Adipocyte (in vitro differentiated cells): Measurements from ENCODE around the gene DNASE1L3.
A peak's percentile ranks its signal among the peaks of the same experiment; 100 is the strongest.

Source experiments
- DNase-seq: peaks from one replicate; pipeline ENCODE4 v3.0.0-alpha.2; 2015; ENCODE audit warnings: low read depth
- H3K27me3 ChIP-seq: replicated peaks from 2 replicates; pipeline ENCODE4 v1.7.0; 2013; ENCODE audit warnings: mild to moderate bottlenecking, low read length, moderate library complexity; ENCODE audit not compliant: control insufficient read depth, insufficient read depth
- H3K36me3 ChIP-seq: 2 replicates; pipeline ENCODE4 v1.7.0; 2013; ENCODE audit warnings: low read length, mild to moderate bottlenecking, moderate library complexity; ENCODE audit not compliant: control insufficient read depth, insufficient read depth, severe bottlenecking
- H3K4me1 ChIP-seq: 2 replicates; pipeline ENCODE4 v1.7.0; 2013; ENCODE audit warnings: mild to moderate bottlenecking, low read length, moderate library complexity; ENCODE audit not compliant: control insufficient read depth, insufficient read depth
- H3K4me3 ChIP-seq: 2 replicates; pipeline ENCODE4 v1.7.0; 2013; ENCODE audit warnings: mild to moderate bottlenecking, low read length, moderate library complexity
- H3K9ac ChIP-seq: 2 replicates; pipeline ENCODE4 v1.7.0; 2013; ENCODE audit warnings: mild to moderate bottlenecking, low read length, moderate library complexity
- H3K9me3 ChIP-seq: 2 replicates; pipeline ENCODE4 v1.7.0; 2013; ENCODE audit warnings: mild to moderate bottlenecking, low read length, moderate library complexity; ENCODE audit not compliant: control insufficient read depth

DNASE1L3 gene, protein sequence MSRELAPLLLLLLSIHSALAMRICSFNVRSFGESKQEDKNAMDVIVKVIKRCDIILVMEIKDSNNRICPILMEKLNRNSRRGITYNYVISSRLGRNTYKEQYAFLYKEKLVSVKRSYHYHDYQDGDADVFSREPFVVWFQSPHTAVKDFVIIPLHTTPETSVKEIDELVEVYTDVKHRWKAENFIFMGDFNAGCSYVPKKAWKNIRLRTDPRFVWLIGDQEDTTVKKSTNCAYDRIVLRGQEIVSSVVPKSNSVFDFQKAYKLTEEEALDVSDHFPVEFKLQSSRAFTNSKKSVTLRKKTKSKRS

DNA sequence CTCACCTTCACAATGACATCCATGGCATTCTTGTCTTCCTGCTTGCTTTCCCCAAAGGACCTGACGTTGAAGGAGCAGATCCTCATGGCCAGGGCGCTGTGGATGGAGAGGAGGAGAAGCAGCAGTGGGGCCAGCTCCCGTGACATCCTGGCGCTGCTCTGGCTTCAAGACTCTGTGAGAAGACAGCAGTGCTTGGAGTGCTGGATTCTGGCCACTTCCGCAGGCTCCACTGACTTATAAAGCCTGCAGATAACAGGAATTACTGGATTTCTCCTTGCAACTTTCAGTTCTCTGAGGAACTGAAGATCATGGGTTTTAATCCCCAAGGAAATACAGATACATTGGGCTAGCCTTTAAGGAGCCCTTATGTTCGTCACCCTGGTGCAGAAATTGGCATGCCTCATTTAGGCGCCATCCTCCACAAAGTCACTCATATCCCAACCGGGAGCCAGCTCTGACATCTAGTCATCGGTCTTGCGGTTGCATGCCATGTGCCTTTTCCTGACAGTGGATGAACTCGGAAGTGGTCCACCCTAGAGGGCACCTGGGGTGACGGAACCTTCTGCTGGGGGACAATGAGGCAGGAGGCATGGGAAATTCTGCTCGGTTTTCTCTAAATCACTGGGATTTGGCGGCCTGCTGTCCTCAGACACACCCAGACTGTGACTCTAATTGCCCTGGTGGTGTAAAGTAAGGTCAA lies at the start of gene DNASE1L3:
Gene DNASE1L3, minus strand, starts transcription at position 212 of the 700 bp plus-strand sequence. Its CDS starts 66 bp downstream, at position 146.
- Histone ChIP-seq H3K27me3 (no peaks in the 10 kb centered on the region), H3K9me3 (no peaks in the 10 kb centered on the region), H3K9ac (no peak within 1 kb of the TSS), H3K4me3 (peak within 1 kb of the TSS; percentile 42), H3K36me3 (no peaks in the 10 kb centered on the region), H3K4me1 (peaks cover 25% of the 10 kb centered on the region)
- no peak for DNase-seq

DNA sequence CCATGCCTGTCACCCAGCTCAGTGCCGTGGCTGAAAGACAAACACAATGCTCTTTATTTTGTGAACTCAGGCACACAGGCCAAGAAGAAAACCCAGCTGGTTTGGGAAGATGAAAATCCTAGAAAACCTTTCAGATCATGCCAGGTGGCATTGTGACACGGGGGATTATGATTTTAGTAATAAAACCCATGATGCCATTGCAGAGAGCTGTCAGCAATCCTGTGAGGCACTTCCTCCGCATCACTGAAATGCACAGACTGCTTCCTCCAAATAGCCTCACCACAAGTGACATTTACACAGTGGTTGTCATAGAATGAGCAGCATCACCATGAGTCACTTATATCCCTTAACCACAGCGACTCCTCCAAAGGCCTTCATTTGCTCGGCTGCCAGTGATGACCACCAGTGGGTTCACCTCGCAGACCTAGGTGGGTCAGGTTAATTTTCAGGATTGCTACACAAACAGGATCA lies 49.5 kb upstream of the DNASE1L3 start:
- no peak overlapping the region for H3K9ac ChIP-seq
- peak; percentile 24 for DNase-seq

DNA sequence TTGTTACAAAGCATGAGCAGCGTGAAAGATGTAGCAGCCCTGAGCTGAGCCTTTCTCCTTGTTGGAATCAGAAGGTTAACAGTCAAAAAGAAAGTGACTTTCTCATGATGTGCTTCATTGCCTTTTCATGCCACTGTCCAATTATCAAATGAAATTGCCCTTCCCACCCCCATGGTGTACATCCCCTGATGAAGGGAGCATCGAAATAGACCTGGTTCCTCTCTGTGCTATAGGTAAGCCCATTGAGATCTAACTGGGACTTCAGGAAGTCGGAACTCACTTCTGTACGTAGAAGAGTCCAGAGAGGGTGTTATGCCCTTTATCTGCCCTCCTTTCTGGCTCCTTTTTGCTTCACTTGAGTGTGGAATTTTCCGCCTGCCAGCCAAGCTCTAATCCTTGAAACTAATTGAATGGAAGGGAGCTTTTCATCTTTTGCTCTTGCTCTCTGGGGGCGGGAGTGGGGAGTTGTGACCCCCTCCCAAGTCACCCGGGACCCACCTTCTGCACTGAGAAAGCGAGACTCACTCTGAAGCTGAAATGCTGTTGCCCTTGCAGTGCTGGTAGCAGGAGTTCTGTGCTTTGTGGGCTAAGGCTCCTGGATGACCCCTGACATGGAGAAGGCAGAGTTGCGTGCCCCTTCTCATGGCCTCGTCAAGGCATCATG lies 47.8 kb upstream of the DNASE1L3 start:
- H3K4me1 ChIP-seq = no peaks in the 10 kb centered on the region
- no peaks in the 10 kb centered on the region for H3K9me3 ChIP-seq
- no peak for DNase-seq
- no peaks in the 10 kb centered on the region for H3K27me3 ChIP-seq
- no peak overlapping the region for H3K4me3 ChIP-seq
- peaks cover 17% of the 10 kb centered on the region for H3K36me3 ChIP-seq
- no peak overlapping the region for H3K9ac ChIP-seq

More for the DNA sequence above, 49.5 kb upstream of the DNASE1L3 start:
- Histone ChIP-seq H3K4me1 (no peaks in the 10 kb centered on the region), H3K9me3 (no peaks in the 10 kb centered on the region), H3K27me3 (no peaks in the 10 kb centered on the region), H3K4me3 (no peak overlapping the region), H3K36me3 (peaks cover 17% of the 10 kb centered on the region)

DNA sequence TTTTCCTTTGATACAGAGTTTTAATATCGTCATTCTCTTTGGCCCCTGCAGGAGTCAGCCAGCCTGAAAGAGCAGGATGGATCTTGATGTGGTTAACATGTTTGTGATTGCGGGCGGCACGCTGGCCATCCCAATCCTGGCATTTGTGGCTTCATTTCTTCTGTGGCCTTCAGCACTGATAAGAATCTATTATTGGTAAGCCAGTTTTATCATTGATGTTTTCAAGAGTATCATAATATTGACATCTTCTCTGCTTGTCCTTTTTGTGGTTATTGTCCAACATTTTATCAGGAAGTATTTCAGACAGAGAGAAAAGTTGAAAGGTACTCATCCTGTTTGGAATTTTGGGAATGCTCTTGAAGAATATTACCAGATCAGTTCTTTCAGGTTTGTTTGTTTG lies 45.7 kb upstream of the DNASE1L3 start:
- DNase-seq = no peak
- no peak overlapping the region for H3K9ac ChIP-seq
- H3K36me3 ChIP-seq = peaks cover 17% of the 10 kb centered on the region
- peaks cover 11% of the 10 kb centered on the region for H3K4me1 ChIP-seq
- no peaks in the 10 kb centered on the region for H3K9me3 ChIP-seq
- no peak overlapping the region for H3K4me3 ChIP-seq
- H3K27me3 ChIP-seq = no peaks in the 10 kb centered on the region

DNA sequence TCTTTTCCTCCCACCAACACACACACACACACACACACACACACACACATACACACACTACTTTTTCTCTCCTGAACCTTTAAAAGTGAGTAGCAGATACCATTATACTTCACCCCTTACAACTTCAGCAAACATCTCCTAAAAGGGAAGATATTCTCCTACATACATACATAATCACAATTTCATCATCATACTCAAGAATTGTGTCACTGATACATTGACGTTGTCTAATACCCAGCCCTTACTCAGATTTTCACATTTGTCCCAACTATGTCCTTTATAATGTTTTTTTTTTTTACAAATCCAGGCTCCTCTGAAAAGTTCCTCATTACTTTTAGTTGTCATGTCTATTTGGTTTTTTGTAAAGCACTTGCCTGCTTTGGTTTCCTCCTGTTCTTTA lies 45.3 kb upstream of the DNASE1L3 start:
- peaks cover 14% of the 10 kb centered on the region for H3K4me1 ChIP-seq

DNA sequence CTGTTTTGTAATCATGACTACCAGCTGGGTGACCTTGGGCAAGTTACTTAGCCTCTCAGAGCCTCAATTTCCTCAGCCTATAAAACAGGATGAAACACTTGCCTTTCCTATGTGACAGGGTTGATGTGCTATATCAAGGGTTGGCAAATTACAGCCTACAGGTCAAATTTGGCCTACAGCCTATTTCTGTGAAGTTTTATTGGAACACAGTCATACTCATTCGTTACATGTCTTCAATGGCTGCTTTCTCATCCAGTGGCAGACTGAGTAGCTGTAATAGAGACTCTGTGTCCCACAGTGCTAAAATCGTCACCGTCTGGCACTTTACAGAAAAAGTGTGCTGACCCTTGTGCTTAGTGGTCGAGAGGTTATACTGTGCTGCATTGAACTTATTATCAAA lies 43.4 kb upstream of the DNASE1L3 start:
- Histone ChIP-seq H3K36me3 (peaks cover 16% of the 10 kb centered on the region), H3K4me3 (no peak overlapping the region), H3K27me3 (no peaks in the 10 kb centered on the region), H3K4me1 (peaks cover 31% of the 10 kb centered on the region), H3K9me3 (no peaks in the 10 kb centered on the region), H3K9ac (no peak overlapping the region)
- no peak for DNase-seq

More for the DNA sequence above, 45.3 kb upstream of the DNASE1L3 start:
- Histone ChIP-seq H3K36me3 (peaks cover 17% of the 10 kb centered on the region), H3K27me3 (no peaks in the 10 kb centered on the region), H3K4me3 (no peak overlapping the region), H3K9me3 (no peaks in the 10 kb centered on the region), H3K9ac (no peak overlapping the region)
- no peak for DNase-seq

DNA sequence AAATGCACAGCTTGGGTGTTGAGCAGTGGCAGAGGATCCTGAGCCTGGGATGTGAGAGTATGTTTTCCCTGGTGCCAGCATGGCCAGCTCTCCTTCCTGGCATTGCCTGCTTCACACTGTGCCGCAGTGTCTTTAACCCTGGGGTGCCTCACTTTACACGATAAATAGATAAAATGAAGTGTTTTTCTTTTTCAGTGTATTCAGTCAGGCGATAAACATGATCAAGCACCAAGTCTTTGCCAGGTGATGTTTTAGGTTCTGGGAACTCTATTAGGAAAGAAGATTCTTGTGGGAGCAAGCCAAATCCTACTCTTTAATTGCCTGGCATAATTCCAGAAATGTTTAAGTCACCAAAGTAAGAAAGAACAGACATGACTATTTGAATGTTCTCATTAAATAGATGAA lies 40.9 kb upstream of the DNASE1L3 start:
- no peak for DNase-seq
- Histone ChIP-seq H3K4me1 (peaks cover 31% of the 10 kb centered on the region), H3K9ac (no peak overlapping the region), H3K27me3 (no peaks in the 10 kb centered on the region), H3K36me3 (peaks cover 4% of the 10 kb centered on the region), H3K4me3 (no peak overlapping the region), H3K9me3 (no peaks in the 10 kb centered on the region)

DNA sequence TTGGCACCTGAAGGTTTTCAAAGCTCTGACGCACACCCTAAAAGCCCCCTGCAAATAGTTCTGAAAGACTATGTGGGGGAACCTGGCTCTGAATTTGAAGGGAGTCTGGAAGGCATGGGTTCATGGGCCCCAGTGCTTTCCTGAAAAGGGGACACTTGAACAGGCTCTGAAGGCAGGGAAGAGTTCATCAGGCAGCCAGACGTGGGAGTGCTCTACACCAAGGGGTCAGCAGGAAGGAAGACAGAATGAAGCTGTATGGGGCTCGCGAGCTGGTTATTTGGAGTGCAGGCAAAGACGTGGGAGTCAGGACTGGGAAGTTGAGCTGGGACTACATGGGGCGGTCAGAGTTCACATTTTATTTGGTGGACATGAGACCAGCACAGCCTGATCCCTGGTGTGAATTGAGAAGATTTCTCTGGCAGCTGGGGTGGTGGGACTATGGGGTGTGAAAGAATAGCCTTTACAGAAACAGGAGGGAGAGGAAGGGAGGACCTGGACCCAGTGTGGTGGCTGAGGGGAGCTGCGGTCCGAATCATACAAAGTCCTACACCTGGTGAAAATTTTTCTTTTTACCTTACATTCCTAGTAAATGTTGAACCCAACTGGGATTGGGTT lies 39.4 kb upstream of the DNASE1L3 start:
- Histone ChIP-seq H3K36me3 (no peaks in the 10 kb centered on the region), H3K9me3 (no peaks in the 10 kb centered on the region), H3K4me1 (peaks cover 31% of the 10 kb centered on the region), H3K9ac (peak overlapping the region; percentile 7), H3K4me3 (peak overlapping the region; percentile 15), H3K27me3 (no peaks in the 10 kb centered on the region)
- no peak for DNase-seq

DNA sequence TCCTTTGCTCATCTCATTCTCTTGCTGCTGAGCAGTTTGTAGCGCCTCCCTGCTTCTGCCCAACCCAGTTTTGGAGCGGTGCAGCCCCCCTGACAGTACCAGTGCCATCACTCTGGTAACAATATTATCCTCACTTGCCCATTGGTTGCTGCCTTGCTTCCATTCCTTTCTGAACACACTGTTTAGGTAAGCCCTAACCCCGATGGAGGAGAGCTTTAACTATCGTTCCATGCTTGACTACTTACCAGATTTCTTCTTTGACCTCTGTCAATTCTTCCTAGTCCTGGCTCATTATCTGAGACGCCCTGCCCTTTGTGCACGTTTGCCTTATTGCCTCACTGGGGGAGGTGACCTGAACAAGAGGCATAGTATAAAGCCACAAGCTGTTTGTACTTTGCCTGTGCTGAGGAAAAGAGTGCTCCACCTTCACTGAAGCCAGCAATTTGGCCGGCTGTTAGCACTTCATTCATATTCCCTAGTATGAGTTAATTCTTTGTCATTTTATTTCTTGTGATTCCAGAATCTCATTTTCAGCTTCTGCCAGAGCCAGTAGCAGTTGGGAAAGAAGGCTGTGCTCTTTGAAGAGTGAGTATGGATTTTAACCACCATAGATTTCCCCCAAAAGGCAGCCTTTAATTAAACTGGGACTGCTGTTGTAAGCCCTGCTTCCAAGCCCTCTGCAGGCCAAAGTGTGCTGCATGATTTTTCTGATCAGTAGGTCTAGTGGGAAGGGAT lies 38.8 kb upstream of the DNASE1L3 start:
- peak overlapping the region; percentile 15 for H3K4me3 ChIP-seq
- no peak for DNase-seq

DNA sequence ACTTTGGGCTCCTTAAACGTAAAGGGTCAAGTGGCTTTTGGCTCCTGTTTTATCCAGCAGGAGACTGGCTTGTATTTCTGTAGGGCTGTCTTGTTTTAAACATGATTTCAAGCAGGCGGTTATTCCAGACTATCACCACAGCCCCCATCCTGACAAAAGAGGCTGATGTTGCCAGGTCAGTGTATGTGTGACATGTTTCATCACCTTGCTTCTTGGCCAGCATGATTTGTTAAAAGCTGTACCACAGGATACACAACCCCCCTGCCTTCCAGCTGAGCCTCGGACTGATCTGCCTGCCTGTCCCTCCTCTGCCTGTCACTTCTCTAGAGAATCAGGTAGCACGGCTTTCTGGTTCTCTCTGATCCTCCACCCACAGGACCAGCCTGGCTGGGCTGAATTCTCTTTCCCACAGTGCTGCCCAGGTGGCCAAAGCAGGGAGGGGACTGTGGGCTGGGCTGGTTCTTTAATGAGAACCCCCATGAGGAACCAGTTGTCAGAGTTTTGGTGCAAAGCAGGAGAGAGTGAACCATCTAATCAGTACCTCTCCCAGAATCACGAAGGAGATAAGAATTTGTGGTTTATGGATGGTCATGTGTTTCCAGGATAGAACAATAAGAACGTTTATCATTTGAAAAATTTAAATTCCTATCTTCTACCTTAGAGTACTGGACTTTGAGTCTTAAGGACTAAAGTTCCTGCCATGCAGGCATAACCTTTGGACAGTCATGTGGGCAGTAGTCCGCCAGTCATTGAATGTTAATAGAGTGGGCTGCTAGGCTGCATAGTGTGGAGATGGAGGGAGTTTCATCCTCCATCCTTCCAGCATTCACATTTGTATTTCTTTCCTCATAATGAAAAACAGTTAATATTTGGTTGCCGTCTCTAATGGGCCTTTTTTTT lies 35.6 kb upstream of the DNASE1L3 start:
- Histone ChIP-seq H3K27me3 (no peaks in the 10 kb centered on the region), H3K9me3 (no peaks in the 10 kb centered on the region), H3K4me3 (no peak overlapping the region), H3K9ac (no peak overlapping the region), H3K4me1 (peaks cover 19% of the 10 kb centered on the region), H3K36me3 (no peaks in the 10 kb centered on the region)
- no peak for DNase-seq

More for the DNA sequence above, 38.8 kb upstream of the DNASE1L3 start:
- Histone ChIP-seq H3K9me3 (no peaks in the 10 kb centered on the region), H3K9ac (no peak overlapping the region), H3K27me3 (no peaks in the 10 kb centered on the region), H3K4me1 (peaks cover 31% of the 10 kb centered on the region), H3K36me3 (no peaks in the 10 kb centered on the region)
